ENCODE data around the gene ADGRA3. TPM values are rescaled to one million over a fixed set of nuclear protein-coding genes. Genes with fewer than 3 reads are reported as not detected.

ADGRA3 gene
- total RNA-seq, 1 experiment from 2014 or later, result 39.0 TPM

DNA sequence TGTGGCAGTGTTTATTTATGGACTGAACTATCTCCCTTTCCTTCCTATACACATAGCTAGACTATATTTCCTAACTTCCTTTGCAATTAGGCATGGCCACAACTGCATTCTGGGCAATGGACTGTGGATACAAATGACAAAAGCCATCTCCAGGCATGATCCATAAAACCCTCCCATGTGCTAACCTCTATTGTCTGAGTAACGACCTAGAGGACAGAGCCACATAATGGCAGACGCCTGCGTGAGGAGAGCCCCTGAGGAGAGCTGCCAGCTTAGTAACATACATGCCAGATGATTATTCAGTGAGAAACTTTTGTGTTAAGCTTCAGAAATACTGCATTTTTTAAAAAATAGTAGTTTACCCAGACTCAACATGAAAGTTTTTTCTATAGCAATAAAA is 142.9 kb downstream of the ADGRA3 start:
- H3K27me3 ChIP-seq (ENCODE audit: control insufficient read depth, insufficient read depth, low read length), result no peaks in the 10 kb centered on the region
- DNase-seq, result no peak
- no peak overlapping the region for H3K4me3 ChIP-seq (ENCODE audit: insufficient read depth, low read depth, low read length)
- H3K36me3 ChIP-seq (replicated peaks; ENCODE audit: control insufficient read depth, insufficient read depth, low read length), result no peaks in the 10 kb centered on the region

DNA sequence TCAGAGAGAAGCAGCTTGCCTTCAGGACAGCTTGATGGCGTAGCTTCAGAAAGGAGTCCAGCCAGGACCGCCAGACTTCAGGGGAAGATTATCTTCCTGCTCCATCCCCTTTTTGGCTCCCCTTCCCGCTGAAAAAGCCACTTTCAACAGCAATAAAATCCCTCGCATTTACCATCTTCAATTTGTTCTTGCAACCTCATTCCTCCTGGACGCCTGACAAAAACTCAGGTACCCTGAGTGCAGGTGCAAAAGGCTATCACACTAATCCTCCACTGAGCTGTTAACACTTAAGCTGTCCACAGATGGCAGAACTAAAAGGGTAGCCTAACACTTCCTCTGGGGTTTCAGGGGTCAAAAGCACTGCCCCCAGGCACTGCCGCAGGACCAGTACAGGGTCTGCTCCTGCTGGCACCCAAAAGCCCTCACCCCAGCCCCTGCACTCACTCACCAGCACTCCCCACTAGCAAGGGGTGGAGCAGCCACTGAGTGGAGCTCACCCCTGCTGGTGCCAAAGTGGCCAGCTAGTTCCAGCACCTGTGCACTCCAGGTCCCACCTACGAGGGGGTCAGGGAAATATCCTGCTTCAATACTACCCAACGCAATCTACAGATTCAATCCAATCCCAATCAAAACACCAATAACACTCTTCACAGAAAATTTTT is 145.8 kb downstream of the ADGRA3 start:
- no peaks in the 10 kb centered on the region for H3K27me3 ChIP-seq (ENCODE audit: control insufficient read depth, insufficient read depth, low read length)
- no peak overlapping the region for H3K4me3 ChIP-seq (ENCODE audit: insufficient read depth, low read depth, low read length)
- DNase-seq, result no peak
- no peaks in the 10 kb centered on the region for H3K36me3 ChIP-seq (replicated peaks; ENCODE audit: control insufficient read depth, insufficient read depth, low read length)

DNA sequence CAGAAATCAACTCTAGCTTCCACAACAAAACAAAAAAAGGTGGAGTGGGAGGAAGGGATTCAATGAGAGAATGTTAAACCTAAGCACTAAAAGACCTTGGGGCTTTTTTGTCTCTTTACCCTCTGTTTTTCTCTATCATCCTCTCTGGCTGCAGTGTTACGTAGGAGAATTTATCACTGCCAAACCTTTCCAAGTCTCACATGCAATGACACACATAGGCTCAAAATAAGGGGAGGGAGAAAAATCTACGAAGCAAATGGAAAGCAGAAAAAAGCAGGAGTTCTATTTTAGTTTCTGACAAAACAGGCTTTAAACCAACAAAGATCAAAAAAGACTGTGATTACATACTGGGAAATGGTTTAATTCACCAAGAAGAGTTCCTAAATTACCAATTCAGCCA is 152.1 kb downstream of the ADGRA3 start:
- no peak for DNase-seq
- Histone ChIP-seq H3K27me3 (ENCODE audit: control insufficient read depth, insufficient read depth, low read length) (no peaks in the 10 kb centered on the region), H3K36me3 (replicated peaks; ENCODE audit: control insufficient read depth, insufficient read depth, low read length) (no peaks in the 10 kb centered on the region), H3K4me3 (ENCODE audit: insufficient read depth, low read depth, low read length) (no peak overlapping the region)

DNA sequence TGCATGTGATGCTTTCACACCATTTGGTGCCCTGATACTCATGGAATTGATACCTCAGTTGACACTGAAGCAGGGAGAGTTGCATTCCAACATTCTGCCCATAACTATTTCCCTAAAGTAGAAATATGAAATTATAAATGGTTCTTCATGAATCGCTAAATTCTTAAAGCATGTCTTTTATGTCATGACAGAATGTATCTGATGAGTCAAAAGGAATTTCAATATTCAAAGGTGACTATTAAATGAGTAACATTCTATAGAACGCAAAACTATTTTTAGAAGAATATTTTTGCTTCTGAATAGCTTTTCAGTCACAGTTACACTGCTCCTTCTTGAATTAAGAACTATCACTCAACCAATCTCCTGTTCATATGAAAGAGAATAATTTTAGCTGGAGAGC is 152.8 kb downstream of the ADGRA3 start:
- Histone ChIP-seq H3K27me3 (ENCODE audit: control insufficient read depth, insufficient read depth, low read length) (no peaks in the 10 kb centered on the region), H3K36me3 (replicated peaks; ENCODE audit: control insufficient read depth, insufficient read depth, low read length) (no peaks in the 10 kb centered on the region), H3K4me3 (ENCODE audit: insufficient read depth, low read depth, low read length) (no peak overlapping the region)
- no peak for DNase-seq

GRCh38 chr4:22356987-22357596 is 158.8 kb downstream of the ADGRA3 start:
- no peak for DNase-seq
- Histone ChIP-seq H3K27me3 (ENCODE audit: control insufficient read depth, insufficient read depth, low read length) (no peaks in the 10 kb centered on the region), H3K36me3 (replicated peaks; ENCODE audit: control insufficient read depth, insufficient read depth, low read length) (no peaks in the 10 kb centered on the region)

DNA sequence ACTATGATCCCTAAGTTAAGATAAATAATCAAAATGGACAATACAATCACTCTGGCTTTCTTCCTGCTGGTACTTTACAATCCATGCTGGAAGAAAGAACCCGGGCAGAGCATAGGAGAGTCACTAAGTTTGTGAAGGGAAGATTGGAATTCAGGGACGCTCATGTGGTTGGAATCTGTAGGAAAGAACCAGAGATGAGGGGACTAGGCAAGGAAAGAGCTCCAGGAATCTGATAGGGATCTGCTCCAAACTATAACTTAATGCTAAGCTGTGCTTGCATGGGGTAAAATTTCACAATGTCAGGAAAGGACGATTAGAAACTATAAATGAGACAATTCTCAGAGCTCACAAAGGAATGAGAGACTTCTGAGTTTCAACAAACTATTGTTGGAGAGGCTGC is 167.5 kb downstream of the ADGRA3 start:
- H3K36me3 ChIP-seq (replicated peaks; ENCODE audit: control insufficient read depth, insufficient read depth, low read length), result no peaks in the 10 kb centered on the region
- no peak for DNase-seq
- no peak overlapping the region for H3K4me3 ChIP-seq (ENCODE audit: insufficient read depth, low read depth, low read length)
- H3K27me3 ChIP-seq (ENCODE audit: control insufficient read depth, insufficient read depth, low read length), result no peaks in the 10 kb centered on the region

More at GRCh38 chr4:22356987-22357596, 158.8 kb downstream of the ADGRA3 start:
- no peak overlapping the region for H3K4me3 ChIP-seq (ENCODE audit: insufficient read depth, low read depth, low read length)

DNA sequence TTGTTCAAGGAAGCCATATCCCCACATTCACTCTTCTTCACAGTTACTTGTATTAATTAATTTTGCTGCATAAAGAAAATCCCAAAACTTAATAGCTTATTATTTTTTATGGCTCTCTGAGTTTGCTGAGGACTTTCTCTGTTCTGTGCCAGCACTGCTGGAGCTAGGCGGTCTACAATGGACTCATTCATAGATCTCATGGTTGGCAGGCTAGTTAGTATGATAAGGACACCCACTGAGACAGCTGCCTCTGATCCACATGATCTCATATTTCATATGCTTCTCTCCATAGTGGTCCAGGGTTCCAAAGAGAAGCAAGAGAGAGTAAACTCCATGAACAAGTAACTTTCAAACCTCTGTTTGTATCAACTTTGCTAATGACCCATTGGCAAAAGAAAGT is 170.2 kb downstream of the ADGRA3 start:
- H3K36me3 ChIP-seq (replicated peaks; ENCODE audit: control insufficient read depth, insufficient read depth, low read length), result no peaks in the 10 kb centered on the region
- no peak overlapping the region for H3K4me3 ChIP-seq (ENCODE audit: insufficient read depth, low read depth, low read length)
- H3K27me3 ChIP-seq (ENCODE audit: control insufficient read depth, insufficient read depth, low read length), result no peaks in the 10 kb centered on the region
- DNase-seq, result no peak

DNA sequence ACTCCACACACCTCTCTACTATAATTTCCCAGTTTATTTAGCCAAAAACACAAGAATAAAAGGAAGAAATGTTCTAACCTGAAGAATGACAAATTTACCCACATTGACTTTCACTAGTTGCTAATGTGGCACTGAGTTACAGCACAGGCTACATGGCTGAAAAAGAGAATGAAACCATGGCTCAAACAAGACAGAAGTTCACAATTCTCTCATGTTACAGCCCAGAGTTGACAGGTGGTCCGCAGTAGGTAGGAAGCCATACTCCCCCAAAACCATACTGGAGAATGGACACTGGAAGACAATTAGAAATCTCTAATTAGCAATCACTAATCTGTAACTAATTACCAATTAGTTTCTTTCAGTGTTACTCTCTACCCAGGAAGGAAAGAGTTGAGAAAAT is 170.8 kb downstream of the ADGRA3 start:
- no peaks in the 10 kb centered on the region for H3K36me3 ChIP-seq (replicated peaks; ENCODE audit: control insufficient read depth, insufficient read depth, low read length)
- DNase-seq, result no peak
- no peaks in the 10 kb centered on the region for H3K27me3 ChIP-seq (ENCODE audit: control insufficient read depth, insufficient read depth, low read length)
- H3K4me3 ChIP-seq (ENCODE audit: insufficient read depth, low read depth, low read length), result no peak overlapping the region

DNA sequence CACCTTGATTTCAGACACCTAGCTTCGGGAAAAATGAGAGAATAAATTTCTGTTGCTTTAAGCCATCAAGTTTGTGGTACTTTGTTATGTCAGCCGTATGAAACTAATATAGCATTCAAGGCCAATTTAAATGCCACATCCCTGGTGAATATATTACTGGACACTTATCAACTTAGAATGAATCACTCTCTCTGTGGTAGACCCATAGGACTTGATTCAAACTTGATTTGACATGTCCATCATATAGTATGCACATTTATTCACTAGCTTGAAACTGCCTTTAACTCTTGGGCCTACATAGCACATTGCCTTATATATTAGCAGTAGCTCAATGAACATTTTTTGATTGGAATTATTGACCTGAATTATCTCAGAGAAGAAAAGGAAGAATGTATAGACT is 172.3 kb downstream of the ADGRA3 start:
- no peak for DNase-seq
- Histone ChIP-seq H3K36me3 (replicated peaks; ENCODE audit: control insufficient read depth, insufficient read depth, low read length) (no peaks in the 10 kb centered on the region), H3K4me3 (ENCODE audit: insufficient read depth, low read depth, low read length) (no peak overlapping the region), H3K27me3 (ENCODE audit: control insufficient read depth, insufficient read depth, low read length) (no peaks in the 10 kb centered on the region)

GRCh38 chr4:22339491-22339890 is 176.4 kb downstream of the ADGRA3 start:
- Histone ChIP-seq H3K36me3 (replicated peaks; ENCODE audit: control insufficient read depth, insufficient read depth, low read length) (no peaks in the 10 kb centered on the region), H3K27me3 (ENCODE audit: control insufficient read depth, insufficient read depth, low read length) (no peaks in the 10 kb centered on the region), H3K4me3 (ENCODE audit: insufficient read depth, low read depth, low read length) (no peak overlapping the region)
- DNase-seq, result no peak

- Histone ChIP-seq H3K36me3 (replicated peaks; ENCODE audit: control insufficient read depth, insufficient read depth, low read length) (no peaks in the 10 kb centered on the region), H3K27me3 (ENCODE audit: control insufficient read depth, insufficient read depth, low read length) (no peaks in the 10 kb centered on the region), H3K4me3 (ENCODE audit: insufficient read depth, low read depth, low read length) (no peak overlapping the region)
- no peak for DNase-seq
Observed at GRCh38 chr4:22338796-22339195, 177.1 kb downstream of the ADGRA3 start.

Other genes with a start within 250 kb of the ADGRA3 start
- not detected in 2 replicates for gene GBA3, start 176.9 kb upstream of the ADGRA3 start, total RNA-seq (2014; rRNA removed; shearing (Covaris generic))